ENCODE results near the gene BCAS3.
"Not testable (repeated sequence)": the region's sequence is repeated elsewhere in the genome, so short reads cannot be mapped to it uniquely, and the experiment has no call there.

BCAS3 gene

DNA sequence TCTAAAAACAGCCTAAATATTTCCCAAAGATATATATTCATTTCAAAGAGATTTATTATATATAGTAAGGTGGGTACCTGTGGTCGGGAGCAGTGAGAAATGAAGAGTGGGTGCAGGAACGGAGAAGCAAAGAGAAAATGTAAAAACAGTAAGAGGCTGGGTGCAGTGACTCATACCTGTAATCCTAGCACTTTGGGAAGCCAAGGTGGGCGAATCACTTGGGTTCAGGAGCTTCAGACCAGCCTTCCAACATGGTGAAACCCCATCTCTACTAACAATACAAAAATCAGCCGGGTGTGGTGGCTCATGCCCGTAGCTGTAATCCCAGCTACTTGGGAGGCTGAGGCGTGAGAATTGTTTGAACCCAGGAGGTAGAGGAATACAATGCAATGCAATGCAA lies 257.1 kb downstream of the BCAS3 start:
- DNase-seq (ENCODE audit: low spot score) = no peak

DNA sequence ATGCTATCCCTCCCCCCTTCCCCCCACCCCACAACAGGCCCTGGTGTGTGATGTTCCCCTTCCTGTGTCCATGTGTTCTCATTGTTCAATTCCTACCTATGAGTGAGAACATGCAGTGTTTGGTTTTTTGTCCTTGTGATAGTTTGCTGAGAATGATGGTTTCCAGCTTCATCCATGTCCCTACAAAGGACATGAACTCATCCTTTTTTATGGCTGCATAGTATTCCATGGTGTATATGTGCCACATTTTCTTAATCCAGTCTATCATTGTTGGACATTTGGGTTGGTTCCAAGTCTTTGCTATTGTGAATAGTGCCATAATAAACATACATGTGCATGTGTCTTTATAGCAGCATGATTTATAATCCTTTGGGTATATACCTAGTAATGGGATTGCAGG lies 258.3 kb downstream of the BCAS3 start:
- not testable (repeated sequence) for DNase-seq (ENCODE audit: low spot score)

DNA sequence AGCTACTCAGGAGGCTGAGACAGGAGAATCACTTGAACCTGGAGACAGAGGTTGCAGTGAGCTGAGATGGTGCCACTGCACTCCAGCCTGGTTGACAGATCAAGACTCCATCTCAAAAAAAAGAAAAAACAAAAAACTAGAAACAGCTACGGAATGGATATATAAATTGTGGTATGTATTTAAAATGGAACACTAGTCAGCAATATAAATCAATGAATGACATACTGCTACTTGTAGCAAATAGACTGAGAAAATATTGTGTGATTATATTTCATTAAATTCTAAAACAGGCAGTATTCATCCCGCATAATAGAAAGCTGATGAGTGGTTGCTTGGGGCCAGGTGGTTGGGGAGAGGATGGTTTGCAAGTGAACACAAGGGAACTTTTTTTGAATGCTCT lies 261.7 kb downstream of the BCAS3 start:
- no peak for DNase-seq (ENCODE audit: low spot score)

DNA sequence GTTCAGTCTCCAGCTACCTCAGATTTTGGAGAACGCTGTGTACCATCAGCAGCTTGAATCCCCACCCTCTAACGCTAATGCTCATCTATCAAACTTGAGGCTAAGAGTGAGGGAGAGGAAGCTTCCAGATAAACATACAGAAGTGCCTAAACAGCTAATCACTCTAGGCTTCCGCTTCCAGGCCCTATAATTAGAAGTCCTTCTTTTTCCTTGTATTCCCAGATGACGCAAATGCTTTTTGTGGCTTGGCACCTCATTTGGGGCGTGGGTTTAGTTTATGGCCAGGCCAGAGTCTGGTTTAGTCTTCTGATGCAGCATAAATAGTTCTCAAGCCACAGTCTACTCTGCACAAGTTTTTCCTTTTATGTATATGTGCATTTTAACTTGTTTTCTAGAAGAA lies 263.4 kb downstream of the BCAS3 start:
- peak; percentile 60 for DNase-seq (ENCODE audit: low spot score)

DNA sequence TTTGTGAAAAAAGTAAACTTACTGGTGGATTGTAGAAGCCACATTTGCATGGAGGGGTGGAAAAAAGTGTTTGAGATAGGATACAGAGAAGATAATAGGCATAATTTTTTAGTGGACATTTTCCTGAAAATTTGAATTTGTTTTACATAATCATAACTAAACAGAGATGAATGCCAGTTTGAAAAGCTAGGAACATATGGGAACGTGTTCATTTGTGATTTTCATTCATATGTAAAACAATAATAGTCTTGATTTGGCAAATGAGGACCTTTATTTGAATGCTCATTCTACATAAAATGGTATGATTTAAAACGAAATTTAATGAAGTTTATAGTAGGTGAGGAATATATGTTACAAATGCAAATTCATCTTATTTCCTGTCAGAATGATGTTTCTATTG lies 263.9 kb downstream of the BCAS3 start:
- no peak for DNase-seq (ENCODE audit: low spot score)

DNA sequence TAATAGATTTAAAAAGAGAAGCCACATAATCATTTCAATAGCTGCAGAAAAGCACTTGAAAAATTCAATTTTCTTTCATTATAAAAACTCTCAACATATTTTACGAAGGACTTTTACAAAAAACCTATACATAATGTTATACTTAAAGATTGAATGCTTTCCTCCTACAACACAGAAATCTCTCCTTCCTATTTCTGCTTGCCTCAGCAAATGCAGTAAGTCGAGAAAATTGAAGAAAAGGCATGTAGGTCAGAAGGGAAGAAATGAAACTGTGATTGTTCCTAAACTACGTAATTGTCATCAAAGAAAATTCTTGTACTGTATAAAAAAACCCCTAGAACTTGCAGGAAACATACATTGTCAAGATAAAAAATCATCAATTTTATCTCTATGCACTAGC lies 267.1 kb downstream of the BCAS3 start:
- no peak for DNase-seq (ENCODE audit: low spot score)

DNA sequence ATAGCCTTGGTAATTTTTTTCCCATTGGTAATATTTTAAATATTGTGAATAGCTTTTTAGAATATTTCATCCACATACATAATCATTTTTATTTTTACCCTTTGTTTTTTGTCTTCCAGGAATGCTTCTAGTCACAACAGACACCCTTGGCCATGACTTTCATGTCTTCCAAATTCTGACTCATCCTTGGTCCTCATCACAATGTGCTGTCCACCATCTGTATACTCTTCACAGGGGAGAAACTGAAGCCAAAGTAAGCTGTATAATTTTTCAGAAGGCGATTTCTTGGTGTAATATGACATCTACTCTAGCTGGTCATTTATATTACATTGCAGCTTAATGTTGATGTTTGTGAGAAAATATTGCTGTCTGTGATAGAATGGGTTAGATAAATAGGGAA lies 269.4 kb downstream of the BCAS3 start:
- peak; percentile 60 for DNase-seq (ENCODE audit: low spot score)

DNA sequence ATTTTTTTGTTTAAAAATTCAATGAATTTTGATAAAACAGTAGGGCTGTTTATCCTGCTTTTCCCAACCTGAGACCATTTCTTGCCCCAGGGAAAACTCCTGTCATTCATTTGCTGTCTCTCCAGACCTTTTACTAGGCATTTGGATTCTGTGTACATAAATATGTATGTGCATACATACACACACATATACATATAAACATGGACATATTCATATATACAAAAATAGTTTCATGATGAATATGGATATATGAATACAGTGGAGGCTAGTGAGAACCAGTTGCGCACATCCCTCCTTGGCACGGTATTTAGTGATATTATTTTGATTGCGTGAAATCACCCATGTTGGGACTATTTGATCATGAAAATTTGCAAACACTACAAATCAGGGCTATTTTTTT lies 269.9 kb downstream of the BCAS3 start:
- no peak for DNase-seq (ENCODE audit: low spot score)

DNA sequence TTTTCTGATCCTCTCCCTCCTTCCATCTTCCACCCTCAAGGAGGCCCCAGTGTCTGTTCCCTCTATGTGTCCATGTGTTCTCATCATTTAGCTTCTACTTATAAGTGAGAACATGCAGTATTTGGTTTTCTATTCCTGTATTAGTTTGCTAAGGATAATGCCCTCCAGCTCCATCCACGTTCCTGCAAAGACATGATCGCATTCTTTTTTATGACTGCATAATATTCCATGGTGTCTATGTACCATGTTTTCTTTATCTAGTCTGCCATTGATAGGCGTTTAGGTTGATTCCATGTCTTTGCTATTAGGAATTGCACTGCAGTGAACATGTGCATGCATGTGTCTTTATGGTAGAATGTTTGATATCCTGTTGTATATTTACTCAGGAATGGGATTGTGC lies 275.1 kb downstream of the BCAS3 start:
- DNase-seq (ENCODE audit: low spot score) = no peak

DNA sequence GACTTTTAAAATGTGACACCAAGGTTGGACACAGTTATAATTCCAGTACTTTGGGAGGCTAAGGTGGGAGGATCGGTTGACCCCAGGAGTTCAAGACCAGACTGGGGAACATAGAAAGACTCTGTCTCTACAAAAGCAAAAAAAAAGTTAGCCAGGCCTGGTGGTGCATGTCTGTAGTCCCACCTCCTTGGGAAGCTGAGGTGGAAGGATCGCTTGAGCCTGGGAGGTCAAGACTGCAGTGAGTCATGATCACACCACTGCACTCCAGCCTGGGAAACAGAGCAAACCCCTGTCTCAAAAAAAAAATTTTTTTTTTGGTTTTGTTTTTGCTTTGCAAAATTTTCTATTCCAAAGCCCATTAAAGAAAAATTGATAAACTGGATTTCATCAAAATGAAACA lies 281.4 kb downstream of the BCAS3 start:
- DNase-seq (ENCODE audit: low spot score) = no peak

DNA sequence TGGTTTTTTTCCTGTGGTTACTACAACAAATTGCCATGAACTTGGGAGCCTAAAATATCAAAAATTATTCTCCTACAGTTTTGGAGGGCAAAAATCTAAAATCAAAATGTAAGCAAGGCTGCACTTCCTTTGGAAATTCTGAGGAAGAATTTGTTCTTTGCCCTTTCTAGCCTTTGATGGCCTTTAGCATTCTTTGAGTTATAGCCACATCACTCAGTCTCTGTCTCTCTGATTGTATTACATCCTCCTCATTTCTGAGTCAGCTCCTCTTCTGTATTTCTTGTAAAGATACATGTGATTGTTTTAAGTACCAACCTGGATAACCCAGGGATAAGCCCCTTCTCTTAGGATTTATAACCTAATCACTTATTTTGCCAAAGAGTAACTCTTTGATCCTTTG lies 282.0 kb downstream of the BCAS3 start:
- DNase-seq (ENCODE audit: low spot score) = no peak

DNA sequence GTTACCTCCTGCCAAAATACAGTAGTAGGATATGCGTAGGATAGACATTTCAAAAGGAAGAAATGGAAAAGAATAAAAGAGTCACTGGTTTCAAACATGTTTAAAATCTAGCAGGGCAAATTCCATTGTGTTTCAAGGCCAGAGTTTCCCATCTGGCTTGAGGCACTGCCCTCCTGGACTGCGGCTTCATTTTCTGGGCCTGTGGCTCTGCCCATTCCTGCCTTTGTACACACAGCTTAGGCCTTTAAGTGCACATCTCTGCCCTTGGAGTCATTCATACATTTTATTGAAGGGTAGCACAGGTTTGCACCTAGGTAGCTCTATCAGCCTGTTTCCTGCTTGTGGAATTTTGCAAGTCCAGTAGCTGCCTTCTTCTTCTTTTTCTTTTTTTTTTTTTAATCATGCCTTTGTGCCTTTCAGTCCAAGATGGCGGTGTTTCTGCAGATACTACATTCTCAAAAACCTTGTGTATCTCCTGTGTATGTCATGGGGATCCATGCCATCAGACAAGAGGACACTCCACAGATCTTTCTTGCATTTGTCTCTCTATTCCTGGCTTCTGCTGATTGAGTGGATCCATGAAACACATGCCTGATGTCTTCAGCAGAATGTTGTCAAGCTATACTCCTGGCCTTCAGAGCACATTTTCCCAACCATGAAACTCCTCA lies 282.9 kb downstream of the BCAS3 start:
- no peak for DNase-seq (ENCODE audit: low spot score)

DNA sequence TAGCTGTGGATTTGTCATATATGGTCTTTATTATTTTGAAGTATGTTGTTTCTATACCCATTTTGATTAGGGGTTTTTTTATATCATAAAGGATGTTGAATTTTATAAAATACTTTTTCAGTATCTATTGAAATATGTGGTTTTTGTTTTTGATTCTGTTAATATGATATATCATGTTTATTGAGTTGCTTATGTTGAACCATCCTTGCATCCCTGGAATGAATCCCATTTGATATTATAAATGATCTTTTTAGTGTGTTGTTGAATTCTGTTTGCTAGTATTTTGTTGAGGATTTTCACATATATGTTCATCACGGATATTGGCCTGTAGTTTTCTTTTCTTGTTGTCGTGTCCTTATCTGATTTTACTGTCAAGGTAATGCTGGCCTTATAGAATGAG lies 286.5 kb downstream of the BCAS3 start:
- DNase-seq (ENCODE audit: low spot score) = no peak

DNA sequence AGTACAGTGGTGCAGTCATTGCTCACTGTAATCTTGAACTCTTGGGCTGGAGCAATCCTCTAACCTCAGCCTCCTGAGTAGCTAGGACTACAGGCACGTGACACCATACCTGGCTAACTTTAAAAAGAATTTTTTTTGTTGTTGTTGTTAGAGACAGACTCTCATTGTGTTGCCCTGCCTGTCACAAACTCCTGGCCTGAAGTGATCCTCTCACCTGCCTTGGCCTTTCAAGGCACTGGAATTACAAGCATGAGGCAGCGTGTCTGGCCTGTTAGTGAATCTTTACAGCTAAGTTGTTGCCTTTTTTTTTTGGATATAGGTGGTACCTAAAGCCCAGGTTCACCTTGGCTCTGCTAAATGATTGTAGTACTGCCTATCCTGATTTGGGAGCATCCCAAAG lies 290.6 kb downstream of the BCAS3 start:
- DNase-seq (ENCODE audit: low spot score) = no peak

DNA sequence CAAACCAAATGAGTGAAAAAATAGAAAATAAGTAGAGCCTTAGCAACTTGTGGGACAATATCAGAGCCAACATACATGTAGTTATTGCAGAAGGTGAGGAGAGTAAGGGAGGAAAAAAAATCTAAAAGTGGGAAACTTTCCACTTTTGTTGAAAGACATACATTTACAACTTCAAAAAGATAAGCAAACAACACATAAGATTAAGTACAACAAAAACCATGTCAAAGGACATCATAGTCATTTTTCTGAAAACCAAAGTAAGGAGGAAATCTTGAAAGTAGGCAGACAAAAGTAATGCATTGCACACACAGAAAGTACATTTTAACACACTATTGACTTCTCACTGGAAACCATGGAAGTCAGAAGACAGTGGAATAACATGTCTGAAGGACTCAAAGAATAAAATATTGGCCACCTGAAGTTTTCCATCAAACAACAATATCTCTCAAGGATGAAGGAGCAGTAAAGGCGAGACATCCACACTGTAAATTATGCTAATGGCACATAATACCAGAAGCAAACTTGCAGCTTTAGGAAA lies 291.9 kb downstream of the BCAS3 start:
- no peak for DNase-seq (ENCODE audit: low spot score)

DNA sequence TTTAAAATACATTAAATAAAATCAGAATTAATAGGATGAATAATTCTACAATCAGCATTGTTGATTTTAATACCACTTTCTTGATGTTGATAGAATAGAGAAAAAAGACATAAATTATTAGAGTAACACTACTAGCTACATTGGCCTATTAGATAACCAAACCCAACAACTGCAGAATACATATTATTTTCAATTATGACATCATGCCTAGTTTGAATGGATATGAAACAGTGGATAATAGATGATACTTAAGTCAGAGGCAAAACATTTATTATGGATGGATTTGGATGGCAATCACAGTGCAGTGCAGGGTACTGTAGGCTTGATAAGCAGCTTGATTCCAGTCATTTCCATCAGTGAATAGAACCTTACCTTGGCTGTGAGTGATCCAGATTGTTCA lies 293.1 kb downstream of the BCAS3 start:
- no peak for DNase-seq (ENCODE audit: low spot score)

DNA sequence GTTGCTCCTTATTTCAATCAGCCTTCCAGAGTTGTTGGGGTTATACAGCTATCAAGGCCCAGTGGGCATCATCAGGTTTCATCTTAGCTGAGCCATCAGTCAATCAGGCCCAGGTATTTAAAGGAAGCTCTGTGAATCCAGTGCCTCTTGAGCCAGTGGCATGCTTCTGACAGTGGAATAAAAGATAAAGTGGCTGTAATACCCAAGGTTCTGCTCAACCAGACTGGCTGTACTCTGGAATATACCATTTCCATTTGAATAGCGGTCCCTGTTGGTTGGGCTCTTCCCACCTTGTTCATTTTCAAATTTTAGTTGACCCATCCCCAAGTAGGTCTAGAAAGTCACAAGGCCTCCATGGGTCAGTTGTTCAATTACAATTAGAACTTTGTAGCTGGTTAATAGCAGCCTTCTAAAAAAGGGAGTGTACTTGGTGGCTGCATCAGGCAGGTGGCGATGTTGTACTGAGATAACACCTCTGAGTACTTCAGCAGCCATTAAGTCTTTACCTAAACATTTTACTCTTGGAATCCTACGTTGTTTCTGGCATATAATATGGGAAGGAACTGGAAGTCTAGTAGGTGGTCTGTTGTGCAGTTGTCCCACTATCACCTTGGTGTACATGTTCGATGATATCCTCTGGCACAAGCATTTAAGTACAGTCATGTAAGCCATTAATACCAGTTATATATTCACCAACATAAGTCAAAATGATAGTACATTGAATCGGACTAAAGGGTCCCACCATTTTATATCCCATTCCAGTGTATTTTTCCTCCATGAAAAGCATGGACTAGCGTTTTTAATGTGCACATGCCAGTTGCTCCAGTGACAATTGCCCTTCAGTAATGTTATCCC lies 294.1 kb downstream of the BCAS3 start:
- peak; percentile 61 for DNase-seq (ENCODE audit: low spot score)

DNA sequence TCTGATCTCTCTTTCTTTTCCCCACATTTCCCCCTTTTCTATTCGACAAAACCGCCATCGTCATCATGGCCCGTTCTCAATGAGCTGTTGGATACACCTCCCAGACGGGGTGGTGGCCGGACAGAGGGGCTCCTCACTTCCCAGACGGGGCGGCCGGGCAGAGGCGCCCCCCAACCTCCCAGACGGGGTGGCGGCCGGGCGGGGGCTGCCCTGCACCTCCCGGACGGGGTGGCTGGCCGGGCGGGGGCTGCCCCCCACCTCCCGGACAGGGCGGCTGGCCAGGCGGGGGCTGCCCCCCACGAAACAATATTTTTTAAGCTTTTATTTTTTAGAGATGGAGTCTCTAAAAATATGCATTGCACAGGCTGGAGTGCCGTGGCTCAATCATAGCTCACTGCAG lies 299.2 kb downstream of the BCAS3 start:
- DNase-seq (ENCODE audit: low spot score) = not testable (repeated sequence)

DNA sequence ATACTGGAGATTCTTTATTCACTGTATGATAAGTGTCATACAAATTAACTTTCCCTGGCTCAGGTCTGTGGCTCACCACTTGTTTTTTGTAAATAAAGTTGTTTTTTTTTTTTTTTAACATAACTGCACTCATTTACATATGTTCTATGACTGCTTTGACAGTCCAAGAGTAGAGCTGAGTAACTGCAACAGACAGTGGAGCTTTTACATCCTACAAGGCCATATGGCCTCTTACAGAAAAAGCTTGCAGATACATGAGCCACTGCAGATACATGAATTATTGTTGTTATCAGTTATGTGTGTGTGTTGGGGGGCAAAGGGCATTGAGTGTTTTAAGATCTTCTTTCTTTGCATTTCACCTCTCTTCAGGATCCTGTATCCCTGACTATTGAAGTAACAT lies 311.7 kb downstream of the BCAS3 start:
- no peak for DNase-seq (ENCODE audit: low spot score)

DNA sequence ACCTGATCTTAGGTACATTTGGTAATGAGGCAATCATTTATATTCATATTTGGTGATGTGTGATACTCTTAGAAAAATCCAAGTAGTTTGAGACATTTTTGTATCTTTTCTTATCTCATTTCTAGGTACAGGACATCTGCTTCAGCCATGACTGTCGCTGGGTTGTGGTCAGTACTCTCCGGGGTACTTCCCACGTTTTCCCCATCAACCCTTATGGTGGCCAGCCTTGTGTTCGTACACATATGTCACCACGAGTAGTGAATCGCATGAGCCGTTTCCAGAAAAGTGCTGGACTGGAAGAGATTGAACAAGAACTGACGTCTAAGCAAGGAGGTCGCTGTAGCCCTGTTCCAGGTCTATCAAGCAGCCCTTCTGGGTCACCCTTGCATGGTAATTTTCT lies 312.2 kb downstream of the BCAS3 start:
- DNase-seq (ENCODE audit: low spot score) = no peak

DNA sequence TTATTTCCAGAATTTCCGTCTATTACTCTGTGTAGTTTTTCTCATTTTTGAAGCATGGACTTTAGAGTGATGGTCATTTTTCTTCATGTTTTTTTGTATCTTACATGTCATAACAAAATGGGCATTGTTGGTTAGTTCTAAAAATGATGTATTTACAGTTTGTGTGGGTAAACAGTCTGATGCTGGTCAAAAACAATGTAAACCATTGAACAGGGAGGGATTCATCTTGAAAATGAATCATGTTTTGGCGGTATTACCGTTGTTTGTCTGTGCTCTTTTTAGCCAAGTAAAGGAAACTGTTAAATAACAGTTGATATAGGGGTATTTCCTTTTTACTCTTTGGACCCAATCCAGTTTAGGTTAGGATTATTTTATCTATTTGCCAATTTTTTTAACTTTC lies 315.8 kb downstream of the BCAS3 start:
- DNase-seq (ENCODE audit: low spot score) = no peak

DNA sequence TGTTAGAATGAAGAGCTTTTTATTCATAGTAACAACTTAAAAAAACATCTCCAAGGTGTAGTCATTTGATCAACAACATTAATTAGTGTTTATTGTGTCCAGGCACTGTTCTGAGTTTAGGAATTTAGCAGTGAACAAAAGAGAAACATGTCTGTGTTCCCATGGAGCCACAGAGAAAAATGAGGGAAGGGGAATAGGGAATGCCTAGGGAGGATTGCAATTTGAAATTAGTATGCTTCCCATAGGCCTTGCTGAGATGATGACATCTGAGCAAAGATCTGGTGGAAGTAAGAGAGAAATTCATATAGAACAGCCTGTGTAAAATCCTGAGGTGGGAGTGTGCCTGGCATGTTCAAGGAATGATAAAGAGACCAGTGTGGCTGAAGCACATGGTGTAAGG lies 318.0 kb downstream of the BCAS3 start:
- DNase-seq (ENCODE audit: low spot score) = no peak

DNA sequence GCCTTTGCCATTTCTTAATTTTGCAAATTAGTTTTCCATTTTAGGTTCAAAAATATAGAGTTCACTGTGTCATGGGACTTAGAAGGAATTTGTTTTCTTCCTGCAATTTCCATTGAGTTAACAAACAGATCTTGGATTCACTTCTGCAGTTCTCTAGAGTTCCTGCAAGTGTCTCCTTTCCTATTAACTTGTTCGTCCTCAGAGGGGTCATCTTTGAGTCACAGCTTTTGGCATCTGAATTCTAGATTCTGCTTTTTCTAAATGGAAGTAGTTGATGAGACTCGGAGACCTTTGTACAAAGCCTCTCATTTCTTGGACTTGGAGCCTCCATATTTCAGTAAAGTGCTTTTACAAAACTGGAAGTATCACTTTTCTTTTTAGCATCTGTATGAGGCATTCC lies 323.3 kb downstream of the BCAS3 start:
- DNase-seq (ENCODE audit: low spot score) = peak; percentile 25

DNA sequence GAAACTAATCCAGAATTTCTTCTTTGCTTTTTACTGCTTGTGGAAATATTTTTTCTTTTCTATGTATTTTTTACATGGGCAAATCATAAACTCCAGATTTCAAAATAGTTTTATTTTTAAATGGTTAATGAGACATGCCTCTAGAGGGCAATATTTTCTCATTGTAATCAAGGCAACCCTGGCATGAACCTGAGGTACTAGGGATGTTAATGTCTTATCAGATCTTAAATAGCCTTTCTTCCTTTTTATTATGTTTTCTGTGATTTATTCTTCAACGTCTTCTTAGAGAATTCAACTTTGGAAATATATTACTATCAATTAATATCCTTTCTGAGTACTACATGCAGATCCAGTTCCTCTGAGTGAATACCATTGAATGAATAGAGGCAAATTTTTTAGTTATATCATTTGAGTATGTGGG lies 324.7 kb downstream of the BCAS3 start:
- DNase-seq (ENCODE audit: low spot score) = peak; percentile 25

Data from AG08395 (cell line).